Natural killer cell (primary cell): ENCODE measurements around the gene EEFSEC. TPM values are rescaled to one million over a fixed set of nuclear protein-coding genes. Genes with fewer than 3 reads are reported as not detected.

Source experiments
- ATAC-seq, 3 donors: fragments of 150-1000 bp in 2 of 3; fragments of 200-7000 bp in 1 of 3; cut with Tn5 transposase; 1 replicate in 1 of 3; 2 replicates in 2 of 3; pipeline ENCODE4 v1.10.0; 2021; ENCODE audit warnings: mild to moderate bottlenecking in 2 of 3, moderate library complexity in 2 of 3
- DNase-seq, 2 donors: peaks; one replicate each; pipeline versions ENCODE4 v3.0.0 to v3.0.0-alpha.2; 2013 to 2021; ENCODE audit warnings: mixed read lengths in 1 of 2
- H3K27ac ChIP-seq: one replicate; pipeline ENCODE4 v1.5.1; 2013; ENCODE audit warnings: mild to moderate bottlenecking, low read length
- H3K27me3 ChIP-seq: one replicate; pipeline ENCODE4 v1.6.1; 2013; ENCODE audit warnings: low read length; ENCODE audit not compliant: control insufficient read depth, insufficient read depth
- H3K36me3 ChIP-seq: one replicate; pipeline ENCODE4 v1.6.1; 2013; ENCODE audit warnings: low read length; ENCODE audit not compliant: control insufficient read depth, insufficient read depth
- H3K4me1 ChIP-seq: one replicate; pipeline ENCODE4 v1.6.1; 2013; ENCODE audit warnings: low read length; ENCODE audit not compliant: control insufficient read depth, insufficient read depth
- H3K4me3 ChIP-seq: one replicate; pipeline ENCODE4 v1.5.1; 2013; ENCODE audit warnings: low read length
- H3K9me3 ChIP-seq: one replicate; pipeline ENCODE4 v1.6.1; 2013; ENCODE audit warnings: low read length; ENCODE audit not compliant: control insufficient read depth, insufficient read depth
- H3K27ac Mint-ChIP-seq, 2 donors: one replicate each; pipeline ENCODE4 v1.8.0; 2022; ENCODE audit warnings: mild to moderate bottlenecking in 2 of 2, mixed read lengths in 2 of 2, moderate library complexity in 1 of 2
- H3K27me3 Mint-ChIP-seq, 2 donors: one replicate each; pipeline ENCODE4 v1.8.0; 2022; ENCODE audit warnings: low read depth in 2 of 2, mixed read lengths in 2 of 2
- H3K36me3 Mint-ChIP-seq: one replicate; pipeline ENCODE4 v1.8.0; 2022; ENCODE audit warnings: mixed read lengths
- H3K4me1 Mint-ChIP-seq, 2 donors: one replicate each; pipeline ENCODE4 v1.8.0; 2022; ENCODE audit warnings: mixed read lengths in 2 of 2
- H3K4me3 Mint-ChIP-seq: one replicate; pipeline ENCODE4 v1.8.0; 2022; ENCODE audit warnings: mild to moderate bottlenecking, moderate library complexity, mixed read lengths
- H3K9me3 Mint-ChIP-seq, 2 donors: one replicate each; pipeline ENCODE4 v1.8.0; 2022; ENCODE audit warnings: mixed read lengths in 2 of 2
- WGBS: methylation state at CpG from one replicate; pipeline ENCODE4 v1.1.7; 2013; ENCODE audit warnings: missing lambda C conversion rate; ENCODE audit not compliant: insufficient coverage; 5-methylcytosine and 5-hydroxymethylcytosine counted together
- intact Hi-C: fragments of 100-400 bp; cut with micrococcal nuclease; formaldehyde crosslinking; loops from one replicate; pipeline ENCODE4 v1.14.2; 2022
- total RNA-seq, 4 donors: library from RNA; stranded (reverse); fragments of 120-200 nt in 1 of 4; gene quantifications; one replicate each; pipeline versions ENCODE4 v1.2.3 to v1.2.4, GENCODE V29; 2013 to 2022
- TF ChIP-seq, protein P1 (sequence below): fragments of 200-600 bp; IDR thresholded peaks from one replicate; pipeline ENCODE4 v1.8.0; 2022; ENCODE audit warnings: antibody characterized with exemption

The EEFSEC gene
- total RNA-seq, 3 donors from 2014 or later (not counting 1 experiment from before 2014, with no cell fraction given), result 16.7 to 18.9 (median 17.6) TPM

DNA sequence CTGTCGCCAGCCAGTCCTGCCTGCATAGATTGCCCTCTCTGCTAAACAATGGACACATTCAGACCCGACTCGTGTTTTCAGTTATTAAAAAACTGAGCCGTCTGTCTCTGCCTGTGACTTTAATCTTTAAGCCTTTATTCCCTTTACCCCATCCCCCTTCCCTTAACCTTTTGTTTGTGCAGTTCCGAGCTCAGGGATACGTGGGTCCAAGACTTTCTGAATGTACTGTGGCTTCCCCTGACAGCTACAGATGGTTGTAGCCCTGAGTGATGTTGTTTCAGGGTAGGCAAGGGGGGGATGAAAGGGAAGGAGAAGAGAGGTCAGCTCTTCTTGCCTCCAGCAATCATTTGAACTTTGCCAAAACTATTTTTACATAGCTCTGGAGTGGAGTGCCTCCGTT lies 44.6 kb downstream of the EEFSEC start:
- H3K4me1 ChIP-seq, result no peaks in the 10 kb centered on the region
- TF ChIP-seq, protein P1, sequence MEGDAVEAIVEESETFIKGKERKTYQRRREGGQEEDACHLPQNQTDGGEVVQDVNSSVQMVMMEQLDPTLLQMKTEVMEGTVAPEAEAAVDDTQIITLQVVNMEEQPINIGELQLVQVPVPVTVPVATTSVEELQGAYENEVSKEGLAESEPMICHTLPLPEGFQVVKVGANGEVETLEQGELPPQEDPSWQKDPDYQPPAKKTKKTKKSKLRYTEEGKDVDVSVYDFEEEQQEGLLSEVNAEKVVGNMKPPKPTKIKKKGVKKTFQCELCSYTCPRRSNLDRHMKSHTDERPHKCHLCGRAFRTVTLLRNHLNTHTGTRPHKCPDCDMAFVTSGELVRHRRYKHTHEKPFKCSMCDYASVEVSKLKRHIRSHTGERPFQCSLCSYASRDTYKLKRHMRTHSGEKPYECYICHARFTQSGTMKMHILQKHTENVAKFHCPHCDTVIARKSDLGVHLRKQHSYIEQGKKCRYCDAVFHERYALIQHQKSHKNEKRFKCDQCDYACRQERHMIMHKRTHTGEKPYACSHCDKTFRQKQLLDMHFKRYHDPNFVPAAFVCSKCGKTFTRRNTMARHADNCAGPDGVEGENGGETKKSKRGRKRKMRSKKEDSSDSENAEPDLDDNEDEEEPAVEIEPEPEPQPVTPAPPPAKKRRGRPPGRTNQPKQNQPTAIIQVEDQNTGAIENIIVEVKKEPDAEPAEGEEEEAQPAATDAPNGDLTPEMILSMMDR, result no peak
- no peaks in the 10 kb centered on the region for H3K9me3 ChIP-seq
- DNase-seq (no peak), ATAC-seq (no peak)
- no peak overlapping the region for H3K27ac ChIP-seq
- 95% methylated on average over 7 of the region's 7 CpGs for WGBS
- H3K4me3 ChIP-seq, result no peak overlapping the region
- no peaks in the 10 kb centered on the region for H3K36me3 Mint-ChIP-seq
- H3K27me3 Mint-ChIP-seq, result no peaks in the 10 kb centered on the region
- H3K27me3 ChIP-seq, result no peaks in the 10 kb centered on the region
- H3K4me3 Mint-ChIP-seq, result no peak overlapping the region
- H3K27ac Mint-ChIP-seq, result no peak overlapping the region
- H3K36me3 ChIP-seq, result peaks cover 1% of the 10 kb centered on the region
- intact Hi-C loops, result no loop called here
- H3K9me3 Mint-ChIP-seq, result no peaks in the 10 kb centered on the region
- peaks cover 8 to 10% of the 10 kb centered on the region in 2 donors for H3K4me1 Mint-ChIP-seq

DNA sequence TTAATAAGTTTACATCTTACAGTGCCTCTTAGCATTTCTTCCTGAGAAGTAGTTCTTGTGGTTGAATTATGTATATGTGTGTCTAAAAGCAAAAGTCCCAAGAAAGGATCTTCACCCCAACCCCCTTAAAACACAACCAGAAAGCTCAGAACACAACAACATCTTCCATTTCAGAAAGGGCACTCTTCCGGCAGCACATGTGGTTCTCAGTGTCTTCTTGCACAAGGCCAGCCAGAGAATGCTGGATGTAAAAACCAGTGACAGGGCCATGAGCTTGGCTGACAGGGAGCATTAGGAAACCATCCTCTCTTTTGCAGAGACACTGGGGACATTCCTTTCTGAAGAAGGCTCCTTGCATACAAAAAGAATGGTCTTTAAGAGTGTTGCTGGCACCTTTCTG lies 45.0 kb downstream of the EEFSEC start:
- Histone ChIP-seq H3K27me3 (no peaks in the 10 kb centered on the region), H3K4me3 (no peak overlapping the region), H3K27ac (no peak overlapping the region), H3K4me1 (no peaks in the 10 kb centered on the region), H3K36me3 (peaks cover 1% of the 10 kb centered on the region), H3K9me3 (no peaks in the 10 kb centered on the region)
- DNase-seq (no peak), ATAC-seq (no peak)
- H3K36me3 Mint-ChIP-seq, result no peaks in the 10 kb centered on the region
- H3K4me1 Mint-ChIP-seq, result peaks cover 8 to 10% of the 10 kb centered on the region in 2 donors
- H3K4me3 Mint-ChIP-seq, result no peak overlapping the region
- no peaks in the 10 kb centered on the region for H3K9me3 Mint-ChIP-seq
- intact Hi-C loops, result no loop called here
- H3K27ac Mint-ChIP-seq, result no peak overlapping the region
- 89% methylated on average over 1 of the region's 1 CpG for WGBS
- no peaks in the 10 kb centered on the region for H3K27me3 Mint-ChIP-seq
- TF ChIP-seq, protein P1, result no peak

- TF ChIP-seq, protein P1, result no peak
- Histone ChIP-seq H3K27me3 (no peaks in the 10 kb centered on the region), H3K27ac (no peak overlapping the region), H3K4me3 (no peak overlapping the region), H3K4me1 (no peaks in the 10 kb centered on the region), H3K36me3 (peaks cover 1% of the 10 kb centered on the region), H3K9me3 (no peaks in the 10 kb centered on the region)
- Mint-ChIP-seq H3K27me3 (no peaks in the 10 kb centered on the region), H3K27ac (no peak overlapping the region), H3K4me1 (peaks cover 8 to 10% of the 10 kb centered on the region in 2 donors), H3K4me3 (no peak overlapping the region), H3K36me3 (no peaks in the 10 kb centered on the region), H3K9me3 (no peaks in the 10 kb centered on the region)
- intact Hi-C loops, result no loop called here
- DNase-seq (no peak), ATAC-seq (no peak)
- 80% methylated on average over 1 of the region's 1 CpG for WGBS
Observed at GRCh38 chr3:128199110-128199509, 45.8 kb downstream of the EEFSEC start.

GRCh38 chr3:128201158-128201755 lies 48.0 kb downstream of the EEFSEC start:
- Mint-ChIP-seq H3K9me3 (no peaks in the 10 kb centered on the region), H3K4me3 (no peak overlapping the region), H3K27me3 (no peaks in the 10 kb centered on the region), H3K27ac (no peak overlapping the region), H3K4me1 (peaks cover 8 to 14% of the 10 kb centered on the region in 2 donors), H3K36me3 (no peaks in the 10 kb centered on the region)
- H3K27me3 ChIP-seq, result no peaks in the 10 kb centered on the region
- TF ChIP-seq, protein P1, result no peak
- H3K9me3 ChIP-seq, result no peaks in the 10 kb centered on the region
- WGBS, result no CpG with 5 or more reads among the region's 1 CpG
- DNase-seq (no peak), ATAC-seq (no peak)
- intact Hi-C loops, result no loop called here
- peaks cover 1% of the 10 kb centered on the region for H3K36me3 ChIP-seq
- no peak overlapping the region for H3K4me3 ChIP-seq
- no peak overlapping the region for H3K27ac ChIP-seq
- H3K4me1 ChIP-seq, result no peaks in the 10 kb centered on the region
